GM21528 (cell line): Measurements from ENCODE around the gene PALM.
"Not testable (repeated sequence)": the region's sequence is repeated elsewhere in the genome, so short reads cannot be mapped to it uniquely, and the experiment has no call there.

Experiments
- ATAC-seq: cut with Tn5 transposase; IDR thresholded peaks from one replicate; pipeline ENCODE4 v1.9.1; 2021; ENCODE audit warnings: mild to moderate bottlenecking, moderate library complexity; ENCODE audit not compliant: unreplicated experiment, low FRiP score

Gene PALM, protein sequence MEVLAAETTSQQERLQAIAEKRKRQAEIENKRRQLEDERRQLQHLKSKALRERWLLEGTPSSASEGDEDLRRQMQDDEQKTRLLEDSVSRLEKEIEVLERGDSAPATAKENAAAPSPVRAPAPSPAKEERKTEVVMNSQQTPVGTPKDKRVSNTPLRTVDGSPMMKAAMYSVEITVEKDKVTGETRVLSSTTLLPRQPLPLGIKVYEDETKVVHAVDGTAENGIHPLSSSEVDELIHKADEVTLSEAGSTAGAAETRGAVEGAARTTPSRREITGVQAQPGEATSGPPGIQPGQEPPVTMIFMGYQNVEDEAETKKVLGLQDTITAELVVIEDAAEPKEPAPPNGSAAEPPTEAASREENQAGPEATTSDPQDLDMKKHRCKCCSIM

GRCh38 chr19:708154-709143 lies at the start of gene PALM:
TSS of gene PALM (plus strand) at chr19:708935. CDS start at chr19:709147, 212 bp downstream.
- ATAC-seq = no peak

DNA sequence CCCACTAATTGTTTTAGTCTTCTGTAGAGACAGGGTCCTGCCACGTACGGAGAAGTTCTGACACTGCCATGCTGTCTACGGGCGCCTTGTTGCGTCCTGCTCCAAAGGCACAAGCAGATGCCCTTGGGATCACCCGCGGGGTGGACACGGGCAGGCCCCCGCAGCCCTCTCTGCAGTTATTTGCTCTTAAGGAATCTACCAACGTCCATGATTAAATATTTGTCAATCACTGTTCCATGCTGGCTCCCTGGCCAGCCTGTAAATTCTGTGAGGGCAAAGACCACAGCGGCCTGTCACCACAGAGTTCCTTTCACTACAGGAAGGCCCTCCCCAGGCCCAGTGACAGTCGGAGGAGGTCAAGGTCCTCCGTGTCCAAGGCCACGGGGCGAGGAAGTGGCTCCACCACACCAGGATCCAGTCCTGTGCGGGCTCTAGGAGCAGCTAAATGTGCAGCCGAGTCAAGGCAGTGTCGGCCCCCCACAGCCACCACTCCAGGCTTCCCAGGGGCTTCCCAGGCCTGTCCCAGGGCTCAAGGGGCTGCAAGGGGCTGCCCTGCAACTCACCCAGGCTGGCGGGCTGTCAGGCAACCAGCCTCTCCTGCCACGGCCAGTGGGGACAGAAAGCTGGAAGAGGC lies 47.8 kb upstream of the PALM start:
- ATAC-seq = no peak

- ATAC-seq = no peak
Measured at GRCh38 chr19:661427-662196, 47.1 kb upstream of the PALM start.

- ATAC-seq = peak; percentile 13
Measured at GRCh38 chr19:662207-662961, 46.4 kb upstream of the PALM start.

GRCh38 chr19:662962-663681 lies 45.6 kb upstream of the PALM start, which contains the start of gene RNF126:
TSS of gene RNF126 (minus strand) at chr19:663214. CDS start at chr19:663121, 93 bp downstream.
- peak; percentile 49 for ATAC-seq

DNA sequence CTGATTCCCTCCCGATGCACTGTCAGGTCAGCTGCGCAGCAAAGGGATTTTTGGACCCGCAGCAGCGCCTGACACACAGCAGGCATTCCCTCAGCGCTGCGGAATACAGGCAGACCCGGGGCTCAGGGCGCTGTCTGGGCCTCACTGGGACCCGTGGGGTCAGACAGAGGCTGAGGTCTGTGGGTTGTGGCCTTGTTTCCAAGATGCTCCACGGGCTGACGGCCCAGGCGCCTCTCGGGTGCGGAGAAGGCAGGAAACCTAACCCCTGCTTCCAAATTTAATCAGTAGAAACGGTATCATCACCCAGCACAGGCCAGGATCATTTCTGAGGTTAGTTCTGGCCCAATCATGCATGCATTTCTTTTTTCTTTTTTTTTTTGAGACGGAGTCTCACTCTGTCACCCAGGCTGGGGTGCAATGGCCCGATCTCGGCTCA lies 45.0 kb upstream of the PALM start:
- no peak for ATAC-seq

- no peak for ATAC-seq
Measured at GRCh38 chr19:664913-665443, 43.8 kb upstream of the PALM start.

- not testable (repeated sequence) for ATAC-seq
Measured at GRCh38 chr19:666985-667573, 41.7 kb upstream of the PALM start.

- not testable (repeated sequence) for ATAC-seq
Measured at GRCh38 chr19:668675-669434, 39.9 kb upstream of the PALM start.

- no peak for ATAC-seq
Measured at GRCh38 chr19:670609-671075, 38.1 kb upstream of the PALM start.

- ATAC-seq = no peak
Measured at GRCh38 chr19:674282-675151, 34.2 kb upstream of the PALM start.

GRCh38 chr19:676007-676338 lies 32.8 kb upstream of the PALM start:
- no peak for ATAC-seq

DNA sequence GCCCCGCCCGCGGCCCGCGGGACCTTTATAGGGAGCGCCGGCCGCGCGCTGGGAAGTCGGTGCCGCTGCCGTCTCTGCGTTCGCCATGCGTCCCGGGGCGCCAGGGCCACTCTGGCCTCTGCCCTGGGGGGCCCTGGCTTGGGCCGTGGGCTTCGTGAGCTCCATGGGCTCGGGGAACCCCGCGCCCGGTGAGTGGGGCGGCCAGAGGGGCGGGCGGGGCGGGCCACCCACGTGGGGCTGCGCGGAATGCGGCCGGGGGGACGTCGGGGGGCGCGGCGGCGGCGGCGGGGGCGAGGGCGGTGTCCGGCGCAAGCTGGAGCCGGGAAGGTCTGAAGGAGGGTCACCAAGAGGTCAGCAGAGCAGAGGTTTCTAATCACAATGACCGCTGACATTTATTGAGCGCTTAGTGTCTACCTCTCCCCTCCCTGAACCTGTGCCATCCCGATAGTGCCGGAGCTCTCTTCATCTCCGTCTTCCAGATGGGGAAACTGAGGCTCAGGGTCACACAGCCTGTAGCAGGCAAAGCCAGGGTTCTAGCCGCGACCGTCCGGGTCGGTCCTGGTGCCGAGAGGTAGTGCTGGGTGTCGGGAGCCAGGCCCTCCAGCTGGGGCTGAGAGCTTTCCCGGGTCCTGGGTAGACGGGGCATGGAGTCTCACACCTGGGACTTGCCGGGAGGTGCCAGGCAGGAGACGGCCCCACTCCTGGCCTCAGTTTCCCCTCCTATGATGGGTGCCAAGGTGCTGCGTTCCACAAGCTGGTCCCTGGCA lies 32.2 kb upstream of the PALM start, which contains the start of gene FSTL3:
FSTL3 (plus strand) TSS at position 54 of the 767 bp plus-strand sequence; CDS start at position 86, 32 bp downstream.
- ATAC-seq = no peak

- ATAC-seq = no peak
Measured at GRCh38 chr19:677201-677600, 31.5 kb upstream of the PALM start.
